ENCODE data around the gene TMEM108.

DNA sequence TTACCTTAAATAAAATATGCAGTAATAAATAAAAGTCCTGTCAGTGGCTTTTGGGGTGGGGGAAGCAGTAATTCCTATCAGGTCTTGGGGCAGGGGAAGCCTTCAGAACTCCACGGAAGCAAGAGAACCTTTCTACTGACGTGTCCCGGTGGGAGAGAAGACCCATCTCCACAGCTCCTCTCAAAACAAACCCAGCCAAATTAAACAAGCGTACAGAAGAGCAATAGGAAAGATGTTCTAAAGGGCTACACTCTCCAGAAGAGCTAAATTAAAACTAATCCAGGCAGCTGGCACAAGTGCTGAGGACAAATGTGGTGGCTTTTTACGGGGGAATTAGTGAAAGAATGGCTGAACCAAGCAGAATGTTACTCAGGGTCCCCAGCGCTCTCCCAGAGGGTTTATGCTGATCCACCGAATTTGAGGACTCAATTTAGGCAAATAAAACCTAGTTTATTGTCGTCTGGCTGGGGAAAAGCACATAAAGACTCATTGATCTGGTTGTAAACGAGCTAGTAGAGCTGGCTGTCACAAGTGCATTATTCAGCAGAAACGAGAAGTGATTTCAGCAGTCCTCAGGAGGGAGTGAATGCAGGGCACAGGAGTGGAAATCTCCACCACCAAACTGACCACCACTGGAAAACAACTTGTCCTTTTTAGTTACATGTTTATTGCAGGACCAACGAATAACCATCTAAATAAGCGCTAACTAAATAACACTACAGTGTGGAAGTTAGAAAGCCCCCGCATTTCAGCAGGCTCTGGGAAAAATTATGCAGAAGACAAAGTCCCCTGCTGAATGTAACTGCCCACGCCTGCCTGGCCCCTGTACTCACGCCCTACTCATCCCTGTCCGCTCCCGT lies 375.2 kb downstream of the TMEM108 start:
- TF ChIP-seq, protein P1, sequence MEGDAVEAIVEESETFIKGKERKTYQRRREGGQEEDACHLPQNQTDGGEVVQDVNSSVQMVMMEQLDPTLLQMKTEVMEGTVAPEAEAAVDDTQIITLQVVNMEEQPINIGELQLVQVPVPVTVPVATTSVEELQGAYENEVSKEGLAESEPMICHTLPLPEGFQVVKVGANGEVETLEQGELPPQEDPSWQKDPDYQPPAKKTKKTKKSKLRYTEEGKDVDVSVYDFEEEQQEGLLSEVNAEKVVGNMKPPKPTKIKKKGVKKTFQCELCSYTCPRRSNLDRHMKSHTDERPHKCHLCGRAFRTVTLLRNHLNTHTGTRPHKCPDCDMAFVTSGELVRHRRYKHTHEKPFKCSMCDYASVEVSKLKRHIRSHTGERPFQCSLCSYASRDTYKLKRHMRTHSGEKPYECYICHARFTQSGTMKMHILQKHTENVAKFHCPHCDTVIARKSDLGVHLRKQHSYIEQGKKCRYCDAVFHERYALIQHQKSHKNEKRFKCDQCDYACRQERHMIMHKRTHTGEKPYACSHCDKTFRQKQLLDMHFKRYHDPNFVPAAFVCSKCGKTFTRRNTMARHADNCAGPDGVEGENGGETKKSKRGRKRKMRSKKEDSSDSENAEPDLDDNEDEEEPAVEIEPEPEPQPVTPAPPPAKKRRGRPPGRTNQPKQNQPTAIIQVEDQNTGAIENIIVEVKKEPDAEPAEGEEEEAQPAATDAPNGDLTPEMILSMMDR (IDR thresholded peaks at IDR 0.05), result no peak
- TF ChIP-seq POLR2A (IDR thresholded peaks at IDR 0.05), result no peak
